GM21717 (cell line): ENCODE results near the gene VSTM1.
"Not testable (repeated sequence)": the region's sequence is repeated elsewhere in the genome, so short reads cannot be mapped to it uniquely, and the experiment has no call there.

Experiments used
- ATAC-seq: cut with Tn5 transposase; IDR thresholded peaks from one replicate; pipeline ENCODE4 v1.9.1; 2021; ENCODE audit warnings: mild to moderate bottlenecking, moderate library complexity; ENCODE audit not compliant: unreplicated experiment

Gene VSTM1

GRCh38 chr19:54074851-54075250, 11.2 kb upstream of the VSTM1 start:
- ATAC-seq = no peak

- ATAC-seq = no peak
These were observed 10.1 kb upstream of the VSTM1 start for GRCh38 chr19:54073829-54074228.

GRCh38 chr19:54069470-54069869, 5.8 kb upstream of the VSTM1 start:
- ATAC-seq = no peak

- ATAC-seq = no peak
These were observed 1.1 kb downstream of the VSTM1 start for GRCh38 chr19:54062643-54063042.

GRCh38 chr19:54047616-54048015, 16.1 kb downstream of the VSTM1 start:
- ATAC-seq = no peak

- ATAC-seq = no peak
These were observed 17.9 kb downstream of the VSTM1 start for GRCh38 chr19:54045771-54046170.

- no peak for ATAC-seq
These were observed 20.7 kb downstream of the VSTM1 start for GRCh38 chr19:54042989-54043388.

- no peak for ATAC-seq
These were observed 21.6 kb downstream of the VSTM1 start for GRCh38 chr19:54041969-54042606.

- no peak for ATAC-seq
These were observed 23.7 kb downstream of the VSTM1 start for GRCh38 chr19:54040003-54040402.

GRCh38 chr19:54036542-54036941, 27.2 kb downstream of the VSTM1 start:
- ATAC-seq = not testable (repeated sequence)

GRCh38 chr19:54035215-54036178, 28.2 kb downstream of the VSTM1 start:
- ATAC-seq = no peak

- ATAC-seq = no peak
These were observed 32.7 kb downstream of the VSTM1 start for GRCh38 chr19:54030895-54031586.

GRCh38 chr19:54029930-54030490, 33.7 kb downstream of the VSTM1 start:
- ATAC-seq = no peak

- ATAC-seq = no peak
These were observed 34.4 kb downstream of the VSTM1 start for GRCh38 chr19:54029301-54029700.

GRCh38 chr19:54026656-54027055, 37.0 kb downstream of the VSTM1 start:
- no peak for ATAC-seq

- ATAC-seq = no peak
These were observed 39.0 kb downstream of the VSTM1 start for GRCh38 chr19:54024660-54025059.

GRCh38 chr19:54023191-54023590, 40.5 kb downstream of the VSTM1 start:
- no peak for ATAC-seq

- no peak for ATAC-seq
These were observed 41.8 kb downstream of the VSTM1 start for GRCh38 chr19:54021932-54022331.

GRCh38 chr19:54021363-54021762, 42.3 kb downstream of the VSTM1 start:
- ATAC-seq = no peak

- ATAC-seq = no peak
These were observed 46.4 kb downstream of the VSTM1 start for GRCh38 chr19:54017261-54017660.

- no peak for ATAC-seq
These were observed 48.7 kb downstream of the VSTM1 start for GRCh38 chr19:54014920-54015560.
